Smooth muscle cell (in vitro differentiated cells): Measurements from ENCODE around the gene GSAP. TPM values are rescaled to one million over a fixed set of nuclear protein-coding genes. Genes with fewer than 3 reads are reported as not detected.
"Not testable (repeated sequence)": the region's sequence is repeated elsewhere in the genome, so short reads cannot be mapped to it uniquely, and the experiment has no call there.

Source experiments
- DNase-seq: peaks from one replicate; lab custom pipeline; 2025; ENCODE audit not compliant: unreplicated experiment; lab: John Stamatoyannopoulos, UW
- H2AFZ ChIP-seq: fragments of 200-600 bp; sonication (generic); 2 replicates; pipeline ENCODE4 v1.6.0; 2016; ENCODE audit warnings: antibody characterized with exemption, low read depth, mild to moderate bottlenecking
- H3F3A ChIP-seq: fragments of 200-600 bp; sonication (generic); 2 replicates; pipeline ENCODE4 v1.6.0; 2017; ENCODE audit warnings: antibody characterized with exemption, low read depth
- H3K27ac ChIP-seq: fragments of 200-600 bp; sonication (generic); 2 replicates; pipeline ENCODE4 v1.5.1; 2016; ENCODE audit warnings: low read depth, mild to moderate bottlenecking
- H3K27me3 ChIP-seq: fragments of 200-600 bp; sonication (generic); 2 replicates; pipeline ENCODE4 v1.6.1; 2016; ENCODE audit warnings: low read depth, mild to moderate bottlenecking
- H3K36me3 ChIP-seq: fragments of 200-600 bp; sonication (generic); 2 replicates; pipeline ENCODE4 v1.5.1; 2016; ENCODE audit warnings: low read depth
- H3K4me1 ChIP-seq: fragments of 200-600 bp; sonication (generic); 2 replicates; pipeline ENCODE4 v1.5.1; 2016; ENCODE audit warnings: low read depth
- H3K4me2 ChIP-seq: fragments of 200-600 bp; sonication (generic); 2 replicates; pipeline ENCODE4 v1.6.0; 2016; ENCODE audit warnings: mild to moderate bottlenecking
- H3K4me3 ChIP-seq: fragments of 200-600 bp; sonication (generic); 2 replicates; pipeline ENCODE4 v1.5.1; 2016; ENCODE audit warnings: mild to moderate bottlenecking
- H3K79me2 ChIP-seq: fragments of 200-600 bp; sonication (generic); 2 replicates; pipeline ENCODE4 v1.6.0; 2016; ENCODE audit warnings: low read depth, mild to moderate bottlenecking
- H3K9ac ChIP-seq: fragments of 200-600 bp; sonication (generic); 2 replicates; pipeline ENCODE4 v1.6.0; 2016; ENCODE audit warnings: low read depth
- H3K9me3 ChIP-seq: fragments of 200-600 bp; sonication (generic); replicated peaks from 2 replicates; pipeline ENCODE4 v1.5.1; 2016; ENCODE audit warnings: low read depth
- H4K20me1 ChIP-seq: fragments of 200-600 bp; sonication (generic); 2 replicates; pipeline ENCODE4 v1.6.0; 2016; ENCODE audit warnings: low read depth
- CTCF ChIP-seq: fragments of 200-600 bp; sonication (generic); IDR thresholded peaks from 2 replicates; pipeline ENCODE4 v1.5.1; 2017; ENCODE audit warnings: borderline replicate concordance, mild to moderate bottlenecking, antibody characterized with exemption; ENCODE audit not compliant: insufficient read depth, poor library complexity, severe bottlenecking
- WGBS: methylation state at CpG from one replicate; pipeline ENCODE4 v1.1.7; 2016; ENCODE audit warnings: low lambda C conversion rate; 5-methylcytosine and 5-hydroxymethylcytosine counted together
- polyA plus RNA-seq: library from polyadenylated mRNA; unstranded; fragments of >200 nt; fragmentation: Nextera tagmentation; extraction: Ambion mirVana; gene quantifications from 2 replicates; pipeline ENCODE4 v1.2.1, GENCODE V29; 2016
- total RNA-seq: library from RNA; depleted of rRNA; stranded (reverse); fragments of >200 nt; gene quantifications from 2 replicates; pipeline ENCODE4 v1.2.3, GENCODE V29; 2014

GSAP gene
- total and polyA plus RNA-seq, 2 experiments from 2014 or later: 0.45 to 0.94 TPM

- no peak for DNase-seq
- no peak overlapping the region for H3K27ac ChIP-seq
- no peaks in the 10 kb centered on the region for H3K36me3 ChIP-seq
- TF ChIP-seq CTCF: no peak
- no peaks in the 10 kb centered on the region for H3K27me3 ChIP-seq
- WGBS: 82% methylated on average over 5 of the region's 5 CpGs
- no peak overlapping the region for H3K4me2 ChIP-seq
- no peak overlapping the region for H3K9ac ChIP-seq
- no peaks in the 10 kb centered on the region for H3F3A ChIP-seq
- H3K4me1 ChIP-seq: peaks cover 4% of the 10 kb centered on the region
- no peak overlapping the region for H2AFZ ChIP-seq
- no peaks in the 10 kb centered on the region for H3K9me3 ChIP-seq
- H3K4me3 ChIP-seq: no peak overlapping the region
- no peaks in the 10 kb centered on the region for H3K79me2 ChIP-seq
- no peaks in the 10 kb centered on the region for H4K20me1 ChIP-seq
Measured at GRCh38 chr7:77351539-77352004, 64.6 kb downstream of the GSAP start.

- Histone ChIP-seq H3K4me3 (no peak overlapping the region), H4K20me1 (no peaks in the 10 kb centered on the region), H3K36me3 (no peaks in the 10 kb centered on the region), H3F3A (no peaks in the 10 kb centered on the region), H3K27ac (no peak overlapping the region), H3K9ac (no peak overlapping the region), H3K9me3 (no peaks in the 10 kb centered on the region), H3K4me2 (no peak overlapping the region), H3K27me3 (no peaks in the 10 kb centered on the region), H2AFZ (no peak overlapping the region), H3K4me1 (peaks cover 4% of the 10 kb centered on the region), H3K79me2 (no peaks in the 10 kb centered on the region)
- no peak for TF ChIP-seq CTCF
- no peak for DNase-seq
Measured at GRCh38 chr7:77349141-77349540, 67.0 kb downstream of the GSAP start.

GRCh38 chr7:77348371-77348813, 67.8 kb downstream of the GSAP start:
- Histone ChIP-seq H3F3A (no peaks in the 10 kb centered on the region), H3K79me2 (no peaks in the 10 kb centered on the region), H3K27me3 (no peaks in the 10 kb centered on the region), H3K36me3 (no peaks in the 10 kb centered on the region), H3K9me3 (no peaks in the 10 kb centered on the region), H3K4me2 (no peak overlapping the region), H3K27ac (no peak overlapping the region), H2AFZ (no peak overlapping the region), H3K9ac (no peak overlapping the region), H3K4me3 (no peak overlapping the region), H3K4me1 (peaks cover 4% of the 10 kb centered on the region), H4K20me1 (no peaks in the 10 kb centered on the region)
- DNase-seq: no peak
- no peak for TF ChIP-seq CTCF
- 49% methylated on average over 3 of the region's 3 CpGs for WGBS

GRCh38 chr7:77346441-77346840, 69.7 kb downstream of the GSAP start:
- Histone ChIP-seq H3K9ac (no peak overlapping the region), H3K79me2 (no peaks in the 10 kb centered on the region), H3F3A (no peaks in the 10 kb centered on the region), H3K36me3 (no peaks in the 10 kb centered on the region), H3K9me3 (no peaks in the 10 kb centered on the region), H4K20me1 (no peaks in the 10 kb centered on the region), H3K4me3 (no peak overlapping the region), H3K27ac (no peak overlapping the region), H2AFZ (no peak overlapping the region), H3K4me2 (no peak overlapping the region), H3K4me1 (peaks cover 4% of the 10 kb centered on the region), H3K27me3 (no peaks in the 10 kb centered on the region)
- no peak for TF ChIP-seq CTCF
- WGBS: 80% methylated on average over 3 of the region's 3 CpGs
- no peak for DNase-seq

GRCh38 chr7:77345426-77345825, 70.7 kb downstream of the GSAP start:
- H3F3A ChIP-seq, H4K20me1 ChIP-seq, H2AFZ ChIP-seq, H3K4me2 ChIP-seq, H3K4me3 ChIP-seq, H3K9me3 ChIP-seq, H3K4me1 ChIP-seq, H3K36me3 ChIP-seq, H3K9ac ChIP-seq, H3K27ac ChIP-seq, H3K79me2 ChIP-seq, H3K27me3 ChIP-seq, DNase-seq: not testable (repeated sequence)
- 68% methylated on average over 9 of the region's 9 CpGs for WGBS
